Ecto neural progenitor cell (in vitro differentiated cells): Measurements from ENCODE around the gene SPDYE16.
"Not testable (repeated sequence)": the region's sequence is repeated elsewhere in the genome, so short reads cannot be mapped to it uniquely, and the experiment has no call there.

Source experiments
- DNase-seq: peaks from one replicate; pipeline ENCODE4 v3.0.0-alpha.2; 2018; ENCODE audit warnings: low spot score

The SPDYE16 gene

GRCh38 chr7:76504351-76505167 is 38.5 kb downstream of the SPDYE16 start:
- peak; percentile 27 for DNase-seq

GRCh38 chr7:76503244-76503643 is 39.9 kb downstream of the SPDYE16 start:
- DNase-seq: peak; percentile 14

GRCh38 chr7:76502836-76503235 is 40.3 kb downstream of the SPDYE16 start:
- DNase-seq: not testable (repeated sequence)

- peak; percentile 18 for DNase-seq
These were observed 40.9 kb downstream of the SPDYE16 start for GRCh38 chr7:76502224-76502623.

GRCh38 chr7:76499924-76500241 is 43.2 kb downstream of the SPDYE16 start:
- not testable (repeated sequence) for DNase-seq

- DNase-seq: peak; percentile 23
These were observed 43.7 kb downstream of the SPDYE16 start for GRCh38 chr7:76499201-76499923.

GRCh38 chr7:76498583-76499200 is 44.4 kb downstream of the SPDYE16 start:
- not testable (repeated sequence) for DNase-seq

GRCh38 chr7:76497918-76498582 is 45.0 kb downstream of the SPDYE16 start:
- not testable (repeated sequence) for DNase-seq

- DNase-seq: not testable (repeated sequence)
These were observed 47.4 kb downstream of the SPDYE16 start for GRCh38 chr7:76495717-76496116.

- not testable (repeated sequence) for DNase-seq
These were observed 51.0 kb downstream of the SPDYE16 start for GRCh38 chr7:76492139-76492538.

GRCh38 chr7:76487969-76488368 is 55.1 kb downstream of the SPDYE16 start:
- DNase-seq: not testable (repeated sequence)

- not testable (repeated sequence) for DNase-seq
These were observed 56.5 kb downstream of the SPDYE16 start for GRCh38 chr7:76486618-76487017.

- DNase-seq: not testable (repeated sequence)
These were observed 57.1 kb downstream of the SPDYE16 start for GRCh38 chr7:76485822-76486610.

GRCh38 chr7:76484456-76484855 is 58.6 kb downstream of the SPDYE16 start:
- not testable (repeated sequence) for DNase-seq

GRCh38 chr7:76483081-76483480 is 60.0 kb downstream of the SPDYE16 start:
- DNase-seq: not testable (repeated sequence)

- DNase-seq: not testable (repeated sequence)
These were observed 60.4 kb downstream of the SPDYE16 start for GRCh38 chr7:76482660-76483059.
